A673 (cell line): ENCODE measurements around the gene VTI1A. TPM values are rescaled to one million over a fixed set of nuclear protein-coding genes. Genes with fewer than 3 reads are reported as not detected.

Experiments
- BruUV-seq: library from RNA; stranded (reverse); fragments of 400-500 nt; replicated peaks from 2 replicates; lab custom pipeline; 2021; lab: Mats Ljungman, UMichigan
- CTCF ChIA-PET: fragments of 300-600 bp; sonication (Branson Sonifier 250); formaldehyde crosslinking; loops from one replicate; lab custom pipeline; 2022; ENCODE audit warnings: antibody characterized with exemption; lab: Charles Lee
- POLR2A ChIA-PET: fragments of 300-600 bp; sonication (Branson Sonifier 250); formaldehyde crosslinking; loops from one replicate; lab custom pipeline; 2022; ENCODE audit warnings: antibody characterized with exemption; ENCODE audit not compliant: low non-redundant PET; lab: Charles Lee
- DNase-seq: peaks from one replicate; pipeline ENCODE4 v3.0.0-alpha.2; 2015; ENCODE audit warnings: low spot score
- H3K27ac ChIP-seq: fragments of 200-600 bp; sonication (generic); 2 replicates; pipeline ENCODE4 v1.5.1; 2016; ENCODE audit warnings: mixed run types, low read depth, mild to moderate bottlenecking, mixed read lengths, antibody characterized with exemption, low read length; ENCODE audit not compliant: poor library complexity, severe bottlenecking
- H3K27me3 ChIP-seq: fragments of 200-600 bp; sonication (generic); replicated peaks from 2 replicates; pipeline ENCODE4 v1.6.1; 2017; ENCODE audit warnings: mixed run types, low read depth, mild to moderate bottlenecking, mixed read lengths, antibody characterized with exemption, low read length; ENCODE audit not compliant: insufficient read depth, poor library complexity
- H3K36me3 ChIP-seq: fragments of 200-600 bp; sonication (generic); 2 replicates; pipeline ENCODE4 v1.6.1; 2016; ENCODE audit warnings: mixed run types, mild to moderate bottlenecking, mixed read lengths, antibody characterized with exemption, low read length; ENCODE audit not compliant: insufficient read depth, poor library complexity, severe bottlenecking
- H3K4me1 ChIP-seq: fragments of 200-600 bp; sonication (generic); 2 replicates; pipeline ENCODE4 v1.6.1; 2017; ENCODE audit warnings: mixed run types, mild to moderate bottlenecking, mixed read lengths, antibody characterized with exemption, low read length; ENCODE audit not compliant: insufficient read depth, poor library complexity, severe bottlenecking
- H3K4me3 ChIP-seq: fragments of 200-600 bp; sonication (generic); 2 replicates; pipeline ENCODE4 v1.5.1; 2016; ENCODE audit warnings: low read depth, mixed run types, mild to moderate bottlenecking, mixed read lengths, low read length; ENCODE audit not compliant: poor library complexity, severe bottlenecking
- H3K9me3 ChIP-seq: fragments of 200-600 bp; sonication (generic); 2 replicates; pipeline ENCODE4 v1.6.1; 2016; ENCODE audit warnings: mixed run types, low read depth, mild to moderate bottlenecking, mixed read lengths, antibody characterized with exemption, low read length; ENCODE audit not compliant: poor library complexity, severe bottlenecking
- CTCF ChIP-seq: fragments of 300-800, 200-600 bp; sonication (generic); conservative IDR thresholded peaks from 2 replicates; pipeline ENCODE4 v1.5.1; 2017; ENCODE audit warnings: low read depth, mild to moderate bottlenecking, antibody characterized with exemption, low read length, moderate library complexity, mixed read lengths
- EZH2 ChIP-seq: fragments of 200-600 bp; sonication (generic); IDR thresholded peaks from 2 replicates; pipeline ENCODE4 v1.6.1; 2017; ENCODE audit warnings: borderline replicate concordance, low read depth, mild to moderate bottlenecking, mixed read lengths, antibody characterized with exemption, low read length; ENCODE audit not compliant: poor library complexity, severe bottlenecking
- intact Hi-C: fragments of 100-400 bp; cut with micrococcal nuclease; formaldehyde crosslinking; loops from one replicate; pipeline ENCODE4 v1.10.0; 2022; ENCODE audit not compliant: unreplicated experiment
- total RNA-seq: library from RNA; stranded (reverse); gene quantifications from 2 replicates; pipeline ENCODE4 v1.2.3, GENCODE V29; 2021

The VTI1A gene
- total RNA-seq, 1 experiment from 2014 or later = 38.7 TPM

GRCh38 chr10:112487964-112488363, 40.9 kb downstream of the VTI1A start:
- no TSS peak for BruUV-seq
- ChIA-PET CTCF (no interaction called here), POLR2A (no interaction called here)
- Histone ChIP-seq H3K4me3 (no peak overlapping the region), H3K4me1 (peaks cover 12% of the 10 kb centered on the region), H3K9me3 (no peaks in the 10 kb centered on the region), H3K27ac (no peak overlapping the region), H3K27me3 (no peaks in the 10 kb centered on the region), H3K36me3 (no peaks in the 10 kb centered on the region)
- intact Hi-C loops = no loop called here
- DNase-seq = no peak
- TF ChIP-seq EZH2 (no peak), CTCF (no peak)

GRCh38 chr10:112490545-112490944, 43.5 kb downstream of the VTI1A start:
- Histone ChIP-seq H3K4me1 (peaks cover 12% of the 10 kb centered on the region), H3K27me3 (no peaks in the 10 kb centered on the region), H3K9me3 (no peaks in the 10 kb centered on the region), H3K36me3 (no peaks in the 10 kb centered on the region), H3K27ac (no peak overlapping the region), H3K4me3 (no peak overlapping the region)
- BruUV-seq = no TSS peak
- intact Hi-C loops = no loop called here
- CTCF ChIA-PET = interaction anchor here (0.5 kb wide), 1 partner anchor 1021 kb away, joined by 4 read pairs; no protein-coding TSS in a partner anchor
- DNase-seq = peak; percentile 18
- TF ChIP-seq CTCF = no peak
- TF ChIP-seq EZH2 = no peak
- POLR2A ChIA-PET = no interaction called here

GRCh38 chr10:112491144-112491543, 44.1 kb downstream of the VTI1A start:
- ChIA-PET POLR2A (no interaction called here), CTCF (no interaction called here)
- H3K4me1 ChIP-seq = peaks cover 12% of the 10 kb centered on the region
- H3K9me3 ChIP-seq = no peaks in the 10 kb centered on the region
- TF ChIP-seq CTCF = no peak
- no peak for TF ChIP-seq EZH2
- intact Hi-C loops = no loop called here
- no peak for DNase-seq
- no peak overlapping the region for H3K4me3 ChIP-seq
- no peaks in the 10 kb centered on the region for H3K27me3 ChIP-seq
- no peak overlapping the region for H3K27ac ChIP-seq
- BruUV-seq = no TSS peak
- no peaks in the 10 kb centered on the region for H3K36me3 ChIP-seq
